Inflammatory macrophage treated with lipopolysaccharide for 4 hours (primary cell): ENCODE data around the gene DYRK1A.
A peak's percentile ranks its signal among the peaks of the same experiment; 100 is the strongest.

Source experiments
- DNase-seq: peaks from one replicate; pipeline ENCODE4 v3.0.0-alpha.2; 2020

Gene DYRK1A

GRCh38 chr21:37421306-37421705, 54.7 kb downstream of the DYRK1A start:
- no peak for DNase-seq

GRCh38 chr21:37422382-37422781, 55.8 kb downstream of the DYRK1A start:
- no peak for DNase-seq

GRCh38 chr21:37423103-37423502, 56.5 kb downstream of the DYRK1A start:
- no peak for DNase-seq

GRCh38 chr21:37424396-37424795, 57.8 kb downstream of the DYRK1A start:
- no peak for DNase-seq

- no peak for DNase-seq
These were observed 58.4 kb downstream of the DYRK1A start for GRCh38 chr21:37425001-37425400.

GRCh38 chr21:37425684-37426083, 59.1 kb downstream of the DYRK1A start:
- DNase-seq, result no peak

- DNase-seq, result no peak
These were observed 60.6 kb downstream of the DYRK1A start for GRCh38 chr21:37427221-37427620.

- DNase-seq, result peak; percentile 18
These were observed 62.8 kb downstream of the DYRK1A start for GRCh38 chr21:37429356-37429755.

- no peak for DNase-seq
These were observed 63.7 kb downstream of the DYRK1A start for GRCh38 chr21:37430184-37430821.

- no peak for DNase-seq
These were observed 64.7 kb downstream of the DYRK1A start for GRCh38 chr21:37431243-37431642.

- DNase-seq, result no peak
These were observed 66.3 kb downstream of the DYRK1A start for GRCh38 chr21:37432710-37433455.

GRCh38 chr21:37433456-37433840, 66.9 kb downstream of the DYRK1A start:
- DNase-seq, result no peak

GRCh38 chr21:37435120-37435519, 68.5 kb downstream of the DYRK1A start:
- DNase-seq, result peak; percentile 90

GRCh38 chr21:37435711-37436110, 69.1 kb downstream of the DYRK1A start:
- DNase-seq, result no peak

GRCh38 chr21:37436174-37436573, 69.6 kb downstream of the DYRK1A start:
- DNase-seq, result no peak

GRCh38 chr21:37437376-37438080, 71.0 kb downstream of the DYRK1A start:
- no peak for DNase-seq

GRCh38 chr21:37443683-37444082, 77.1 kb downstream of the DYRK1A start:
- DNase-seq, result no peak

GRCh38 chr21:37445228-37445627, 78.7 kb downstream of the DYRK1A start:
- DNase-seq, result no peak

- DNase-seq, result no peak
These were observed 80.0 kb downstream of the DYRK1A start for GRCh38 chr21:37446552-37446951.

- no peak for DNase-seq
These were observed 80.8 kb downstream of the DYRK1A start for GRCh38 chr21:37447288-37447936.

- DNase-seq, result no peak
These were observed 82.8 kb downstream of the DYRK1A start for GRCh38 chr21:37449302-37449937.

GRCh38 chr21:37450445-37450941, 83.9 kb downstream of the DYRK1A start:
- no peak for DNase-seq

- no peak for DNase-seq
These were observed 84.9 kb downstream of the DYRK1A start for GRCh38 chr21:37451446-37451845.
